Dermis microvascular lymphatic vessel endothelial cell (primary cell): ENCODE measurements around the gene DENND6A. TPM values are rescaled to one million over a fixed set of nuclear protein-coding genes. Genes with fewer than 3 reads are reported as not detected.

Experiments used
- DNase-seq, 2 donors: peaks; one replicate each; pipeline versions ENCODE4 v3.0.0 to v3.0.0-alpha.2; 2010; ENCODE audit warnings: low read depth in 2 of 2
- total RNA-seq: library from RNA; depleted of rRNA; stranded (reverse); fragments of >200 nt; gene quantifications from 2 replicates; pipeline ENCODE4 v1.2.1, GENCODE V29; 2014

The DENND6A gene
- total RNA-seq, 1 donor from 2014 or later, result 21.2 TPM

- DNase-seq, result no peak
Observed at GRCh38 chr3:57575966-57576626, 116.8 kb downstream of the DENND6A start.

Other genes starting within 250 kb of the DENND6A start
- under 0.01 TPM in 2 replicates for gene DNAH12, start 148.7 kb downstream of the DENND6A start, total RNA-seq
- gene PDE12, start 136.8 kb downstream of the DENND6A start, total RNA-seq, result 9.2 and 15.3 TPM in 2 replicates
- gene ARF4, start 95.7 kb downstream of the DENND6A start, total RNA-seq, result 121 and 123 TPM in 2 replicates
- 26.9 and 29.5 TPM in 2 replicates for gene SLMAP, start 63.2 kb upstream of the DENND6A start, total RNA-seq